Measurements from ENCODE around the gene SERF1B.
"Not testable (repeated sequence)": the region's sequence is repeated elsewhere in the genome, so short reads cannot be mapped to it uniquely, and the experiment has no call there.

DNA sequence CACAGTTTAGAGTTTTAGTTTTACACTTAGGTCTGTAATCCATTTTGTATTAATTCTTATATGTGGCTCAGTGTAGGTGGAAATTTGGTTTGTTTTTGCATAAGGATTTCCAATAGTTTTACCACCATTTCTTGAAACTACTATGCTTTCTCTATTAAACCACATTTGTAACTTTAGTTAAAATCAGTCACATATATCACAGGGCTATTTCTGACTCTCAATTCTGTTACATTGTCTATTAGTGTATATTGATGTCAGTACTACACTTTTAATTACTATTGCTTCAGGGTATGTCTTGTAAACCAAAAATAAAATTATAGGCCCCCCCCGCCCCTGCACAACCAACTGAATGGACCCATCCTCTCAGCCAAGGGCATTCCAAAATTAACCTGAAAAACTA is 32.1 kb downstream of the SERF1B start:
- TF ChIP-seq CTCF, POLR2A (IDR thresholded peaks at IDR 0.05): not testable (repeated sequence)

Measured in thyroid gland (tissue), 4 donors.